GM13976 (cell line): ENCODE results near the gene FMC1.
"Not testable (repeated sequence)": the region's sequence is repeated elsewhere in the genome, so short reads cannot be mapped to it uniquely, and the experiment has no call there.

ENCODE experiments used
- DNase-seq: peaks from one replicate; pipeline ENCODE4 v3.0.0; 2012; ENCODE audit warnings: low spot score
- in situ Hi-C: fragments of 300-500 bp; cut with MboI; formaldehyde crosslinking; loops from one replicate; pipeline ENCODE4 v1.12.0; 2022; ENCODE audit warnings: low sequenced_read_pairs, mixed read lengths, inconsistent platforms; ENCODE audit not compliant: unreplicated experiment
- TF ChIP-seq, protein P1 (sequence below): IDR thresholded peaks from 2 replicates; pipeline ENCODE4 v1.5.1; 2012; ENCODE audit warnings: borderline replicate concordance, mild to moderate bottlenecking; ENCODE audit not compliant: insufficient read depth; ENCODE audit errors: extremely low read depth, missing control alignments, control extremely low read depth

The FMC1 gene

DNA sequence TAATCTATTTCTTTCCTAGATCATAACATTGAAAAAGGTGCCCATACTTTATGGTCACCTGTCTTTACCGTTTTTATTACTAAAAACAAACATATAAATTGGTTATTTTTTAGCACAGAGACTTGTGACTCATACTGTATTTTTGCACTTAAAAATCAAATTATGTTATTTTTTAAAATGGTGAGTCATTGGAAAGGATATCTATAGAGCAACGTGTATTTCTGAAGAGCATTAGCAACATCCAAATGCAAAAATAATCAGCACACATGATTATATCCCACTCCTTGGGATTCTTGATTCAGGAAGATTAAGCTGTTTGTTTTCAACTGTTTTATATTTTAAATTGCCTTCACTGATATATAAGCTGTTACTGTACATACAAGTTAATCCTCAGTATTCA lies 40.7 kb upstream of the FMC1 start:
- in situ Hi-C loops: no loop called here
- TF ChIP-seq, protein P1, sequence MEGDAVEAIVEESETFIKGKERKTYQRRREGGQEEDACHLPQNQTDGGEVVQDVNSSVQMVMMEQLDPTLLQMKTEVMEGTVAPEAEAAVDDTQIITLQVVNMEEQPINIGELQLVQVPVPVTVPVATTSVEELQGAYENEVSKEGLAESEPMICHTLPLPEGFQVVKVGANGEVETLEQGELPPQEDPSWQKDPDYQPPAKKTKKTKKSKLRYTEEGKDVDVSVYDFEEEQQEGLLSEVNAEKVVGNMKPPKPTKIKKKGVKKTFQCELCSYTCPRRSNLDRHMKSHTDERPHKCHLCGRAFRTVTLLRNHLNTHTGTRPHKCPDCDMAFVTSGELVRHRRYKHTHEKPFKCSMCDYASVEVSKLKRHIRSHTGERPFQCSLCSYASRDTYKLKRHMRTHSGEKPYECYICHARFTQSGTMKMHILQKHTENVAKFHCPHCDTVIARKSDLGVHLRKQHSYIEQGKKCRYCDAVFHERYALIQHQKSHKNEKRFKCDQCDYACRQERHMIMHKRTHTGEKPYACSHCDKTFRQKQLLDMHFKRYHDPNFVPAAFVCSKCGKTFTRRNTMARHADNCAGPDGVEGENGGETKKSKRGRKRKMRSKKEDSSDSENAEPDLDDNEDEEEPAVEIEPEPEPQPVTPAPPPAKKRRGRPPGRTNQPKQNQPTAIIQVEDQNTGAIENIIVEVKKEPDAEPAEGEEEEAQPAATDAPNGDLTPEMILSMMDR: no peak

DNA sequence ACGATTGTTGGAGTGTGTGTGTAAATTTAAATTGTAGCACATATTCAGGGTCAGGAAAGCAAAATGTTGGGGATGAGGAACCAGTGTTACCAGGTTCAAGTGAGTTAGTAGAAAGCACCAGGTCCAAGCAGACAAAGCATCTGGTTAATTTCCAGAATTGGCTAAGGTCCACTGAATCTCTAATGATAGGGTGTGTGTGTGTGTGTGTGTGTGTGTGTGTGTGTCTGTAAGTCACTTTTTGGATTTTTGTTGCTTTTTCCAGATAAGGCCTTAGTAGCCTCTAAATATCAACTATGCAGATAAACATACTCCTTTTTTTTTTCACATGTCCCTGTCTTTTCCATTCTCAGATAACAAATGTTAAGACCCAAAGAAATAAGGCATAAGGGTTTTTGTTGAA lies 36.6 kb upstream of the FMC1 start:
- DNase-seq: no peak
- in situ Hi-C loops: no loop called here
- TF ChIP-seq, protein P1: no peak

More for the DNA sequence above, 40.7 kb upstream of the FMC1 start:
- DNase-seq: no peak

DNA sequence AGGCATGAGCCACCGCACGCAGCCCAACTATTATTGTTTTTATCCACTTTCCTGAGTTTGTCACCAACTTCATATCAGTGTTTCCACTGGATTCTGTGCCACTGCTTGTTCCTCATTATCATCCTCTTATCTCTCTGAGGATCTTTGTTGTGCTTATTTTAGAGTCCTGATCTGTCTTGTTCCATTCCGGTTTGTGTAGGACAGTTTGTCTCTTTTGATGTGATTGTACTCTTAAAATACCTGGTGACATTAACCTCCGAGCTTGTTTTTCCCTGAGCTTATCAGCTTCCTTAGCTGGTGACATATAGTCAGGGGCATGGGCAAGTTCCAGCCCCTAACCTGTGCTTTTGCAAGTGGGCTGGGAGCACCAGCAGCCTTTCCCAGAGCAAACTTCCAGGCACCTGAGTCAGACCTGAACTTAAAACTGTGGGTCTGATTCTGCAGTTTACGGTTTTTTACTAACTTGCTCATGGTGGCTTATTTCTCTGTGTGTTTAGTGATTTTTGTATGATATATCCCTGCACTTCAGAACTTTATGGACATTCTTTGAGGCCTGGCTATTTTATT lies 23.1 kb upstream of the FMC1 start:
- TF ChIP-seq, protein P1: no peak
- DNase-seq: no peak
- in situ Hi-C loops: no loop called here

DNA sequence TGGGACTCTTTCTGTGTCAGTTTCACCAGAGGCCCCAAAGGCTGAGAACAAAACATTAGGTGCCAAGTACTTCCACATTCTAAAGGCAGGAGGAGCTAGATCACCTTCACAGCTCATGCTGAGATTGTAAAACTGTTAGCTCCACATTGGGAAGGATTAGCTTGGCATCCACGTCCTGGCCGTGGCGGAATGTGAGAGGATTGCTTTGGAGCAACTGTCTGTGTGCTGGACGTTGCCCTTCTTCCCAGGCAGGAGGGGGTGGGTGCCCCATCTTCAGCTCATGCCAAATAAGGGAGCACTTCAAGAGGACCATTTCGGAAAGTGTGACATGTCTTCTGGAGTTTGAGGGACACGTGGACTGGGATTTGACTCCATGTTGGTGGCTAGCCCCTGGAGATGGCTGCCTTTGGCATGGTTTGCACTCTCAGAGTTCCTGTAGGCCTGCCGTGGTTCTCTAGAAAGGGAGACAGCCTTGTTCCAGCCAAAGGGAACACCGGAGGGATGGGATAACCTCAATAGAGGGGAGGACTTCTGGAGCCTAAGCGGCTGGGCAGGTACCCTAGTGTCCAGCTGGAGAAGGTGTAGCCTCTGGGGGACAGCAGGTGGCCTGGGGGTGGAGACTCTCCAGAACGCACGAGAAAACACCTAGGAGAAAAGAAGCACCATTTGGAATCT lies 19.9 kb upstream of the FMC1 start:
- in situ Hi-C loops: no loop called here
- TF ChIP-seq, protein P1: peak; percentile 34
- peak; percentile 27 for DNase-seq

DNA sequence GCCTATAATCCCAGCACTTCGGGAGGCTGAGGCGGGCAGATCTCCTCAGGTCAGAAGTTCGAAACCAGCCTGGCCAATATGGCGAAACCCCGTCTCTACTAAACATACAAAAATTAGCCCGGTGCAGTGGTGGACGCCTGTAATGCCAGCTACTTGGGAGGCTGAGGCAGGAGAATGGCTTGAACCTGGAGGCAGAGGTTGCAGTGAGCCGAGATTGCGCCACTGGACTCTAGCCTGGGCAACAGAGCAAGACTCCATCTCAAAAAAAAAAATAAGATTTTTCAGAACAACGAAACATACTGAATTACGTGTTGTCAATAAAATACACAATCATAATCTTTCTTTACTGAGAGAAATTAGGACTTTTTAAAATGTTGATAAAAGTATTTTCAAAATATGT lies 16.4 kb upstream of the FMC1 start:
- in situ Hi-C loops, DNase-seq: not testable (repeated sequence)

DNA sequence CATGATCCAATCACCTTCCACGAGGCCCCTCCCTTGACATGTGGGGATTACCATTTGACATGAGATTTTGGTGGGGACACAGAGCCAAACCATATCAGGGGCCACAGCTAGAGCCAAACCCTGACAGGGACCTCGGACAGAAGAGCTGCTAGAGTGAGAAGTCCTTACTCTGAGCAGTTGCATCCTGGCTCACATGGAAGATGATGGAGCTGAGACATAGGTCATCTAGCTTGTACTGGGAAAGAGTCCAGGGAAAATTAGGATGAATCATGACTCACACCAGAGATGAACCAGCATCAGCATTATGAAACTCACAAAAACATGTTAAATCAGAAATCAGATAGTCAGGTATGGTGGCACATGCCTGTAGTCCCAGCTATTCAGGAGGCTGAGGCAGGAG lies 12.8 kb upstream of the FMC1 start:
- DNase-seq: no peak
- TF ChIP-seq, protein P1: no peak
- in situ Hi-C loops: no loop called here

DNA sequence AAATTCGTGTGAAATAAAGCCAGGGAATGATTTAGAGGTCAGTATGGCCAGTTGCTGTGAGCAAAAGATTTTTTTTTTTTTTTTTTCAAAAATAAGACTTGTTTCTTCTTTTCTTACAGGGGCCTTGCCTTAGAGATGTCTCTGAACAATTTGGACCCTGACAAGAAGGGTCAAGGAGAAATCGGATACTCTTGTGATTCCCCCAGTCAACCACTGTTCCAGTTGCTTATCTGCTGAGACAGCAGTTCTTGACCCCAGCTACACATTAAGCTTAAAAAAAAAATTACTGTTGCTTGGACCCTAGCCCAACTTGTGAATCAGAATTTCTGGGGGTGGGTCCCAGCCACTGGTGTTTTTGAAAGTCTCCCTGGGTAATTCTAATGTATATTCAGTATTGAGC lies 12.0 kb upstream of the FMC1 start:
- in situ Hi-C loops: no loop called here
- TF ChIP-seq, protein P1: no peak
- no peak for DNase-seq
